GM12874 (cell line): ENCODE data around the gene MPPE1.

Experiments used
- TF ChIP-seq, protein P1 (sequence below): IDR thresholded peaks from 2 replicates; pipeline ENCODE4 v1.5.1; 2011; ENCODE audit warnings: low read depth, mild to moderate bottlenecking, control low read depth, low read length, moderate library complexity; ENCODE audit not compliant: insufficient read depth

MPPE1 gene

DNA sequence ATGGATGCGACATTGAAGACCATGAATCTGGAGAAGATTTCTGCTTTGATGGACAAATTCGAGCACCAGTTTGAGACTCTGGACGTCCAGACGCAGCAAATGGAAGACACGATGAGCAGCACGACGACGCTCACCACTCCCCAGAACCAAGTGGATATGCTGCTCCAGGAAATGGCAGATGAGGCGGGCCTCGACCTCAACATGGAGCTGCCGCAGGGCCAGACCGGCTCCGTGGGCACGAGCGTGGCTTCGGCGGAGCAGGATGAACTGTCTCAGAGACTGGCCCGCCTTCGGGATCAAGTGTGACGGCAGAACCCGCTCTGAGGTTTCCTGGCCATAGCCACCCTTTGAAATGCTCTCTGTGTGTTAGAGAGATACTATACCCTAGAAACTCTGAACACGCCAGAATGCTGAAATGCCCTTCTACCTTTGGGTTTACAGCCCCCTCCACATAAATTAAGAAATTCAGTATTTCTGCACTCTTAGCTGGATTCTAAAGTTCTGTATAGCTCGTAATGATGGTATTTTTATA, 56.2 kb downstream of the MPPE1 start:
- TF ChIP-seq, protein P1, sequence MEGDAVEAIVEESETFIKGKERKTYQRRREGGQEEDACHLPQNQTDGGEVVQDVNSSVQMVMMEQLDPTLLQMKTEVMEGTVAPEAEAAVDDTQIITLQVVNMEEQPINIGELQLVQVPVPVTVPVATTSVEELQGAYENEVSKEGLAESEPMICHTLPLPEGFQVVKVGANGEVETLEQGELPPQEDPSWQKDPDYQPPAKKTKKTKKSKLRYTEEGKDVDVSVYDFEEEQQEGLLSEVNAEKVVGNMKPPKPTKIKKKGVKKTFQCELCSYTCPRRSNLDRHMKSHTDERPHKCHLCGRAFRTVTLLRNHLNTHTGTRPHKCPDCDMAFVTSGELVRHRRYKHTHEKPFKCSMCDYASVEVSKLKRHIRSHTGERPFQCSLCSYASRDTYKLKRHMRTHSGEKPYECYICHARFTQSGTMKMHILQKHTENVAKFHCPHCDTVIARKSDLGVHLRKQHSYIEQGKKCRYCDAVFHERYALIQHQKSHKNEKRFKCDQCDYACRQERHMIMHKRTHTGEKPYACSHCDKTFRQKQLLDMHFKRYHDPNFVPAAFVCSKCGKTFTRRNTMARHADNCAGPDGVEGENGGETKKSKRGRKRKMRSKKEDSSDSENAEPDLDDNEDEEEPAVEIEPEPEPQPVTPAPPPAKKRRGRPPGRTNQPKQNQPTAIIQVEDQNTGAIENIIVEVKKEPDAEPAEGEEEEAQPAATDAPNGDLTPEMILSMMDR: no peak

DNA sequence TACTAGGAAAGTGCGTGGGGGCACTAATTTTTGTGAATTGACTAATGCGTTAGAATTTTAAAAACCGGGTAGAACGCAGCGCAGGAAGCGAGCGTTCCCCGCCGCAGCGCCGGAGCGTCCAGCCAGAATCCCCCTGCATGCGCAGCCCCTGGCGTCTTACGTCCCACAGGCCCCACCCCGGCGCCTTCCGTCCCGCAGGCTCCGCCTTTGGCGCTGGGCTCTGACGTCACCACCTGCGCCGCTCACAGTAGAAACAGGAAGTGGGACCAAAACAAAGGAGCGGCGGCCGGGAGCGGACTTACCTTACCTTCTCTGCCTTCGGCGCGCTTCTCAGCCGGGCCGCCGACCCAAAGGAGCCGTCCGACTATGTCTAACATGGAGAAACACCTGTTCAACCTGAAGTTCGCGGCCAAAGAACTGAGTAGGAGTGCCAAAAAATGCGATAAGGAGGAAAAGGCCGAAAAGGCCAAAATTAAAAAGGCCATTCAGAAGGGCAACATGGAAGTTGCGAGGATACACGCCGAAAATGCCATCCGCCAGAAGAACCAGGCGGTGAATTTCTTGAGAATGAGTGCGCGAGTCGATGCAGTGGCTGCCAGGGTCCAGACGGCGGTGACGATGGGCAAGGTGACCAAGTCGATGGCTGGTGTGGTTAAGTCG, 56.8 kb downstream of the MPPE1 start, which contains the start of gene CHMP1B:
Gene CHMP1B (plus strand): TSS at position 268 of the 660 bp plus-strand sequence. CDS start 99 bp downstream, at position 367.
- TF ChIP-seq, protein P1: no peak

DNA sequence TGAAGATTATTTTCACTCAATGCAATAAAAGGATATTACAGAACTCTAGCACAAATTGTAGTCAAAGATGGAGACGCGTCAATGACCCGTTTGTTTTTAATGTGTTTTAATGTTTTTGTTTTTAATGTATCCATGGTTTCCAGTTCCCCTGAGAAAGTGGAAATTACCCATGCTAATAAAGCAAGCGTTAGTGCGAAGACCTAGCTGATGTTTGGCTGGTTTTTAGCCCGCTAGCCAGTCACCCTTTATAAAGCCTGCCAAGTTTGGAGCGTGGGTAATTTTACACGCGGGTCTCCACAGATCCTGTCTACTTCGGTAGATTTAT, 57.3 kb downstream of the MPPE1 start:
- TF ChIP-seq, protein P1: no peak

DNA sequence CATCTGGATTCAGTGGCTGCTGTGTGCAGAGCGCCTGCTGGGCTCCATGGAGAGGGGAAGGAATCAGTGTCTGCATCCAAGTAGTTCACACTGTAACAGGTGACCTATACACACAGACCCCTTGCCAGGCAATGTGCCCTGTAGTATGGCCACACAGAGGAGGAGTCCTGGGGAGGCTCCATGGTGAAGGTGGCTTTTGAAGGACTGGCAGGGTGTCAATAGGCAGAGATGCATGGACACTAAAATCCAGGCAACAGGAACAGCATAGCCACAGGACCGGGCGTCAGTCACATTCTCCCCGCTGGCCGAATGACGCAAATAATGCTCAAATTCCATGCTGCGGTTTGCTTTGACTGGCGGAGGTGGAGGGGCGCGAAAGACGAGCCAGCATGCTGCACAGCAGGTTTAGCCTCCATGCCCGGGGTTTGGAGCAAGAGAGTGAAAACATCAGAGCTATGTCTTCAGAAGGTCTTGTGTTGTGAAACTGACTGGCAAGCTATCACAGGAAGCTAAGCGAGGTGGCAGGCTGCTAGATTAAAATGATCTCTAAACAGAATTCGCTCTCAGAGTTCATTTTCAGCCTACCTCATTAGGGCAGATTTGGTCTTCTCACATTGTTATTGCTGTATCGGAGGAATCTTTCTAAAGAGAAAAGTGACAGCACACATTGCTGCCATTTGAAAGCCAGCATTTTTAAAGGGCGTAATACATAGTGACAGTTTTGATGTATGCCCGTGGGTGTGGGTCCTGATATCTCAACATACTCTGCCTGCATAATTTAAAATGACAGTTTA, 58.1 kb downstream of the MPPE1 start:
- TF ChIP-seq, protein P1: no peak

DNA sequence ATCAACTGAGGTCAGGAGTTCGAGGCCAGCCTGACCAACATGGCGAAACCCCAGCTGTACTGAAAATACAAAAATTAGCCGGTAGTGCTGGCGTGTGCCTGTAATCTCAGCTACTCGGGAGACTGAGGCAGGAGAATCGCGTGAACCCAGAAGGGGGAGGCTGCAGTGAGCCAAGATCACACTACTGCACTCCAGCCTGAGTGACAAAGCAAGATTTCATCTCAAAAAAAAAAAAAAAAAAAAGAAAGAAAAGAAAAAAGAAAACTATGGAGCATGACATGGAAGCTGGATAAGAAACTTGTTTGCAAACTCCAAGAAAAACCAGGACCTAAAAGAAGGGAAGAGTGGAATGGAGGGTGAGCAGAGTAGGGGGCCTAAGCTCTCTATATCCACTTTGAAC, 58.8 kb downstream of the MPPE1 start:
- TF ChIP-seq, protein P1: no peak

DNA sequence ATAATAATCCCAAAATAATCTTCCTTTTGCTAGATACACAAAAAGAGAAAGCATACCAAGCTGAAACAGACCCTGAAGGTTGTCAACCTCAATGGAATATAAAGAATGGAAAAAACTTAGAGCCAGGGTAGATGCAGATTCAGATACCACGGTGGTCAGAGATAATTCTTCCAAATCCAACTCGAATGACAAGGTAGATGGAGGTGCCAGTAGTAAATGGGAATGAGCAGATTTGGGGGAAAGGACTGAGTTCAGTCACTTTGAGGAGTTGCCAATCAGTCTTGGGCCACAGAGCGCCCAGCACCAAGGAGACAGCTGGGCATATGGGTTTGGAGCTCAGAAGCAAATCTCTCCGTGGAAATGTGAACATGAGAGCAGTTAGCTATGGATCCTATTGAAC, 60.3 kb downstream of the MPPE1 start:
- TF ChIP-seq, protein P1: no peak

DNA sequence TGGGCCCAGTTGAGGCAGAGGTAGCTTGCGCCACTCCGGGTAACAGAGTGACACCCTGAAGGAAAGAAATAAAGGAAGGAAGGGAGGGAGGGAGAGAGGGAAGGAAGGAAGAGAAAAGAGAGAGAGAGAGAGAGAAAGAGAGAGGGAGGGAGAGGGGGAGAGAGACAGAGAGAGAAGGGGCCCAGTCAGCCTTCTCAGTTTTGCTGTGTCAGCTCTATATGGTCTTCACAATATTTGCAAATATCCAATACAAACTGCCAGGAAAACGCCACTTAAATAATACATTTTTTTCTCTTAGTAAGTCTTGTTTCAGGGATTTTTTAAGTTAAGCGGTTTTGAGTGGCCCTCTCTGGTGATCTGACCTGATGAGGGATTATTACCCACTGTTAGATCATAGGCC, 62.5 kb downstream of the MPPE1 start:
- TF ChIP-seq, protein P1: no peak
